ENCODE measurements around the gene GRIP1.

DNA sequence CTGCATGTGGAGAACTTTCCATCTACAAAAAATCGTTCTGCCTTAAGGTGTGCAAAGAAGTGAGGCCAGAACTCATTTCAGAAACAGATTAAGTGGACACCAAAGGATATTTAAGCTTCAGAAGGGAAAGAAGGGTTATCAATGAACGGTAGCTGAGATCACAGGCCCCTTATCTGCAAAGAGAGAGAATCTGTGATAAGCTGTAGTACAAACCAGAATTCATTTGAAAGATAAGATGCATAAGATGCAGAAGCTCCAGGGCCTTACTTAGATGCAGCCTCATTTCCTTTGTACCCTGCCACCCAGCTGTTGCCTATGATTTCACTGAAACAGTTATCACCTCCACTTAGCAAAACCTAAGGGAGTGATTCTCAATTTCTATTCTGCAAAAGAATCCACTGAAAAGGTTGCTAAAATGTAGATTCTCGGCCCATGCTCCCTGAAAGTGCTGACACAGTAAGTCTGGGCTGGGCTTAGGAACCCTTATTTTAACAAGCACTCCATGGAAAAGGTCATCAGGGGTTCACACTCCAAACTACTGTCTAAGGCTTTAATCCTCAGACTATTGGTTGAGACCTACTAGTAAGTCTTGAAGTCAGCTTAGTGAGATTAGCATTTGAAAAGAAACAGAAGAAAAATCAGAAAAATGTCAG lies 311.7 kb downstream of the GRIP1 start:
- TF ChIP-seq, protein P1, sequence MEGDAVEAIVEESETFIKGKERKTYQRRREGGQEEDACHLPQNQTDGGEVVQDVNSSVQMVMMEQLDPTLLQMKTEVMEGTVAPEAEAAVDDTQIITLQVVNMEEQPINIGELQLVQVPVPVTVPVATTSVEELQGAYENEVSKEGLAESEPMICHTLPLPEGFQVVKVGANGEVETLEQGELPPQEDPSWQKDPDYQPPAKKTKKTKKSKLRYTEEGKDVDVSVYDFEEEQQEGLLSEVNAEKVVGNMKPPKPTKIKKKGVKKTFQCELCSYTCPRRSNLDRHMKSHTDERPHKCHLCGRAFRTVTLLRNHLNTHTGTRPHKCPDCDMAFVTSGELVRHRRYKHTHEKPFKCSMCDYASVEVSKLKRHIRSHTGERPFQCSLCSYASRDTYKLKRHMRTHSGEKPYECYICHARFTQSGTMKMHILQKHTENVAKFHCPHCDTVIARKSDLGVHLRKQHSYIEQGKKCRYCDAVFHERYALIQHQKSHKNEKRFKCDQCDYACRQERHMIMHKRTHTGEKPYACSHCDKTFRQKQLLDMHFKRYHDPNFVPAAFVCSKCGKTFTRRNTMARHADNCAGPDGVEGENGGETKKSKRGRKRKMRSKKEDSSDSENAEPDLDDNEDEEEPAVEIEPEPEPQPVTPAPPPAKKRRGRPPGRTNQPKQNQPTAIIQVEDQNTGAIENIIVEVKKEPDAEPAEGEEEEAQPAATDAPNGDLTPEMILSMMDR (IDR thresholded peaks at IDR 0.05; ENCODE audit: insufficient read depth, low read length, poor library complexity, severe bottlenecking): no peak
- no peak for TF ChIP-seq EZH2phosphoT487 (conservative IDR thresholded peaks at IDR 0.05; ENCODE audit: low read length)

Measured in SU-DHL-6 (cell line).